ENCODE results near the gene NEK3. TPM values are rescaled to one million over a fixed set of nuclear protein-coding genes. Genes with fewer than 3 reads are reported as not detected.
"Not testable (repeated sequence)": the region's sequence is repeated elsewhere in the genome, so short reads cannot be mapped to it uniquely, and the experiment has no call there.

NEK3 gene
- total RNA-seq, 1 donor from 2014 or later, result 11.7 TPM

DNA sequence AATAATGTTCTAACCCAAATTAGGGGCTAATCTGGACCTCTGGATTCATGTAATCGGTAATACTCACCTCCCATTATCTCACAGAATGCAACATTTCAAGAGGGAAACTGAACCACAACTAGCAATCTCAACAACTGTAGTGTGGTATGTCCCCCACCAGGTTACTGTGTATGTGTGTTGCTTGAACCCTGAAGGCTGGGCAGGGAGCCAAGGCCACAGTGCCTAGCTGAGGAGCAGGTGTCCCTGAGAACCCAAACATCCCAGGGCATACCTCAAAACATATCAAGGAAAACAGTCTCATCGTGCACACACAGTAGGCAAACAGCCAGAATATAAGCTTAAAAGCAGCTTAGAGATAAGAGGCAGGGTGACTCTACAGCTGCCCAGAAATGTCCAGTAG is 20.5 kb upstream of the NEK3 start:
- Histone ChIP-seq H3K27ac (no peak overlapping the region), H3K36me3 (peaks cover 67% of the 10 kb centered on the region), H3K4me1 (no peaks in the 10 kb centered on the region), H3K9me3 (no peaks in the 10 kb centered on the region), H3K27me3 (no peaks in the 10 kb centered on the region), H3K4me3 (no peak overlapping the region)
- ATAC-seq (no peak), DNase-seq (no peak)
- intact Hi-C loops (cut with DNase I), result no loop called here
- TF ChIP-seq, protein P1, sequence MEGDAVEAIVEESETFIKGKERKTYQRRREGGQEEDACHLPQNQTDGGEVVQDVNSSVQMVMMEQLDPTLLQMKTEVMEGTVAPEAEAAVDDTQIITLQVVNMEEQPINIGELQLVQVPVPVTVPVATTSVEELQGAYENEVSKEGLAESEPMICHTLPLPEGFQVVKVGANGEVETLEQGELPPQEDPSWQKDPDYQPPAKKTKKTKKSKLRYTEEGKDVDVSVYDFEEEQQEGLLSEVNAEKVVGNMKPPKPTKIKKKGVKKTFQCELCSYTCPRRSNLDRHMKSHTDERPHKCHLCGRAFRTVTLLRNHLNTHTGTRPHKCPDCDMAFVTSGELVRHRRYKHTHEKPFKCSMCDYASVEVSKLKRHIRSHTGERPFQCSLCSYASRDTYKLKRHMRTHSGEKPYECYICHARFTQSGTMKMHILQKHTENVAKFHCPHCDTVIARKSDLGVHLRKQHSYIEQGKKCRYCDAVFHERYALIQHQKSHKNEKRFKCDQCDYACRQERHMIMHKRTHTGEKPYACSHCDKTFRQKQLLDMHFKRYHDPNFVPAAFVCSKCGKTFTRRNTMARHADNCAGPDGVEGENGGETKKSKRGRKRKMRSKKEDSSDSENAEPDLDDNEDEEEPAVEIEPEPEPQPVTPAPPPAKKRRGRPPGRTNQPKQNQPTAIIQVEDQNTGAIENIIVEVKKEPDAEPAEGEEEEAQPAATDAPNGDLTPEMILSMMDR (IDR thresholded peaks at IDR 0.05), result no peak

- Histone ChIP-seq H3K4me1 (no peaks in the 10 kb centered on the region), H3K27me3 (no peaks in the 10 kb centered on the region), H3K27ac (no peak overlapping the region), H3K9me3 (no peaks in the 10 kb centered on the region), H3K4me3 (no peak overlapping the region), H3K36me3 (peaks cover 61% of the 10 kb centered on the region)
- ATAC-seq (no peak), DNase-seq (no peak)
- intact Hi-C loops (cut with DNase I), result no loop called here
- TF ChIP-seq, protein P1 (IDR thresholded peaks at IDR 0.05), result no peak
Observed at GRCh38 chr13:52177276-52177675, 17.9 kb upstream of the NEK3 start.

DNA sequence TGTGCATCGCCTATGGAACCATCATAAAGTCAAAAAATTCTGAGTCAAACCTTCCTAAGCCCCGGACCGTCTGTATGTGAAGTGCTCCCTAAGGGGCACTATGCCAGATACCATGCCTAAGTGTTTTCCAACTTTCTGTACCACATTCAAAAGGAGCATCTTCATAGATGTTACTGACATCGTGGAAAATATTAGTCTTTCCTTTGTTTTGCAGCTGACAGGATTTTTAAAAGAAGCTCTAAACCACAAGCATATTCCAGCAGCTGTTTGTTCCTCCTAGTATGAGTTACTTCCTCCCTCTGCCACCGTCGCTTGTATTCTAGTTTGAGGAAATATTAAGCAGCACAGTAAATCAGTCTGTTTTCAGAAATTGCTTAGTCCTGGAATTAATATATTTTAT is 14.6 kb upstream of the NEK3 start:
- ATAC-seq, result peak; percentile 39
- H3K4me3 ChIP-seq; H3K27me3 ChIP-seq; DNase-seq; H3K4me1 ChIP-seq; H3K27ac ChIP-seq; H3K9me3 ChIP-seq; intact Hi-C loops (cut with DNase I): not testable (repeated sequence)
- H3K36me3 ChIP-seq, result peaks cover 72% of the 10 kb centered on the region

GRCh38 chr13:52173373-52173772 is 14.0 kb upstream of the NEK3 start:
- ATAC-seq (no peak), DNase-seq (no peak)
- intact Hi-C loops (cut with DNase I), result no loop called here
- Histone ChIP-seq H3K4me1 (no peaks in the 10 kb centered on the region), H3K9me3 (no peaks in the 10 kb centered on the region), H3K36me3 (peaks cover 74% of the 10 kb centered on the region), H3K27me3 (no peaks in the 10 kb centered on the region), H3K4me3 (no peak overlapping the region), H3K27ac (no peak overlapping the region)
- TF ChIP-seq, protein P1 (IDR thresholded peaks at IDR 0.05), result no peak

DNA sequence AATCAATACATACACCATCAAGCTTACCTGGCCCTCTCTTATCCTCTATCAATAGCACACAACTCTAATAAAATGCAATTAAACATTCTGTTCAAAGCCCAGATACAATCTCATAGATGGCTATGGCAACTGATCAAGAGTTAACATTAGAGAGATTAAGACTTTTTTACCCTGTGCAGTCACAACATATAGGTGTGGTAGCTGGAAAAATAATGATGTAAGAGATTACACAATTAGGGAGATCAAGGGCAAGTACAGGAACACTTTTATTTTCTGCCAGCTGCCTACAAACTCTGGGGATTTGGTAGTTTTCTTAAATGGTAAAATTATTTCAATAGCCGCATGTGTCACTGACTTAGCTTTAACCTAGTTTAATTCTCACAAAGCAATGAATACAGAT is 12.3 kb upstream of the NEK3 start:
- H3K27me3 ChIP-seq; H3K4me1 ChIP-seq; H3K27ac ChIP-seq; intact Hi-C loops (cut with DNase I); H3K4me3 ChIP-seq; DNase-seq; ATAC-seq; H3K9me3 ChIP-seq: not testable (repeated sequence)
- H3K36me3 ChIP-seq, result peaks cover 87% of the 10 kb centered on the region

- H3K27ac ChIP-seq; H3K27me3 ChIP-seq; intact Hi-C loops (cut with DNase I); H3K9me3 ChIP-seq; DNase-seq; H3K4me1 ChIP-seq; H3K4me3 ChIP-seq; ATAC-seq: not testable (repeated sequence)
- H3K36me3 ChIP-seq, result peaks cover 83% of the 10 kb centered on the region
Observed at GRCh38 chr13:52170828-52171391, 11.5 kb upstream of the NEK3 start.

DNA sequence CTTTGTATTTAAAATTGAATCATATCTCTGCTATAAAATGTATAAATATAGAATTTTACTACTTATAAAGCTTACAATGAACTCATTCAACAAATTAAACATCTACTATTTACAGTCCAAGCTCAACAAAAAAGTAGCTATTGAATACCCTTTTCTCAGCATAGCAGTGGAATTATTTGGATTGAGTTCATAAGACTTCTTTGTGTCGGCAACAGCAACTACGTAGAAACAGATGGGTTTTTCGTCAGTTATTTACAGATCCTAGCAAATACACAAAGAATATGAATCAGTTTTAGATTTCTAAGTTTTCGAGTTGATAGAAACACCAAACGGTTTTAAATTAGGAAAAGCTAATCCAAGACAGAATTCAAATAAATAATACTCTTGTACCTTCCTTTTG is 10.4 kb upstream of the NEK3 start:
- H3K27me3 ChIP-seq, result no peaks in the 10 kb centered on the region
- H3K36me3 ChIP-seq, result peaks cover 73% of the 10 kb centered on the region
- no peak overlapping the region for H3K27ac ChIP-seq
- intact Hi-C loops (cut with DNase I), result no loop called here
- no peak for ATAC-seq
- no peak for DNase-seq
- H3K4me3 ChIP-seq, result no peak overlapping the region
- H3K4me1 ChIP-seq, result no peaks in the 10 kb centered on the region
- H3K9me3 ChIP-seq, result no peaks in the 10 kb centered on the region
- TF ChIP-seq, protein P1 (IDR thresholded peaks at IDR 0.05), result no peak

All from upper lobe of right lung (tissue), 1 donor.